ENCODE results near the gene INPP5A.

Gene INPP5A

DNA sequence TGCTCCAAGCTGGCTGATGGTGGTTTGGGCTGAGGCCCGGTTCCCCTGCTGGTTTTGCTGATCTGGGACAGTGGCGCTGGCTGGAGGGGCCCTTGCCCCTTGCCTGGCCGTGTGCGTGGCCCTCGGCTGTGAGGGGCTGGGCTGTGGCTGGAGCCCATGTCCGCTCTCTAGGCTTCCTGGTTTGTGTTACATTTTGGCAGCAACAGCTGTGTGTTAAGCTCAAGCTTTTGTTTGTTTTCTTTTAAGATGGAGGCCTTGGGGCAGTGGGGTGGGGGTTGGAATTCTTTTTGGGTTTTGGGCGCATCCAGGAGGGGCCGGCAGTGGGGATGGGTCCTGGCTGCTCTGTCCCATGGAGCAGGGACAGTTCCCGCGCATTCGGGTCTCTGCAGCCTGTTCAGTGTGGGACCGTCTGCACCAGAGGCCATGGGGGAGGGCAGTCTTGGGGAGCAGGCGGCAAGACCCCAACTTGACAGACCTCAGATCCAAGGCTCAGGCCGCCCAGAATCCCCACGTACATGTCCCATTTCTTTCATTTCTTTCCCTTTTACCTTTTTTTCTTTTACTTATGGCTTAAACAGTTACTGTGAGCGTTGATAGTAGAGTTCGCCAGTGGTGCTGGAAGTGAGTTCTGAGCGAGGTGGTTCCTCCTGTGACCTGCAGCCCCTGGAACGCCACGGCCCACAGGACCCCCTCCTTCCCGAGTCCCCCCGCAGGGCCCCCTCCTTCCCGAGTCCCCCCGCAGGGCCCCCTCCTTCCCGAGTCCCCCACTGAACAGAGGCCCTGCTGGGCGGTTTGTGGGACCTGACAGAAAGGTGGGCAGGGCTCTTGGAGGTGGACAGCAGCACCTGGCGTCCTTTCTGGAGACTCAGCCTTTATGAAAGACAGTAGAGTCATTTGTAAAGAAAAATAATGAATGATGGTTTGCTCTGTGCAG, 75.3 kb downstream of the INPP5A start:
- DNase-seq (ENCODE audit: low read depth in 3 of 3) = no peak

DNA sequence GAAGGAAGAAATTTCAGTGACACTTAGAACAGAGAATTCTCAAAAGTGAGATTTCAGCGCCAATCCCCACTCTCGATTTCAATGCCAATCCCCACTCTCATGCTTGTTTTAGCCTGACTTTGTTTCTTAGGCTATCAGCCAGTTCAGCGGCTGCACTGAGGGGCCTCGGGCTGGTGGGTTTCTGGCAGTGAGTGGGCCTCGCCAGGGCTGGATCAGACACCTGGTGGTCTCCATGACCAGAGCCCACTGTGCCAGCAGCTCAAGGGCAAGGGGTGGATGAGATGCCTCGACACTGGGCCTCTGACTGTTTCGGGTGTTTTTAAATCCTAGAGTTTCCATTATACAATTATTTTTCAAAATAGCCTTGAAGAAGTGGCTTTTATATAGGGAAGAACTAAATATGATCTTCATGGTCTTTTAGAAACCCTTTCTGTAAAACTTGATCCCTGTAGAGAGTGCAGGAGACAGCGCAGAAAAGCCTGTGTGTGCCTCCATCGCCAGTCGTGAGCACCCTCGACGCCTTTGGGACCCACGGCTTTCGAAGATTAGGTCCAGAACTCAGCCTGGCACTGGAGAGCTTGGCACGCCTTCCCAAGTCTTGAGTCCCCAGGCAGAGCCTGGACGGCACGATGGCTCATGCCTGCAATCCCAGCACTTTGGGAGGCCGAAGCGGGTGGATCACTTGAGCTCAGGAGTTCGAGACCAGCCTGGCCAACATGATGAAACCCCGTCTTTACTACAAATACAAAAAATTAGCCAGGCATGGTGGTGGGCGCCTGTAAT, 76.2 kb downstream of the INPP5A start:
- no peak for DNase-seq (ENCODE audit: low read depth in 3 of 3)

DNA sequence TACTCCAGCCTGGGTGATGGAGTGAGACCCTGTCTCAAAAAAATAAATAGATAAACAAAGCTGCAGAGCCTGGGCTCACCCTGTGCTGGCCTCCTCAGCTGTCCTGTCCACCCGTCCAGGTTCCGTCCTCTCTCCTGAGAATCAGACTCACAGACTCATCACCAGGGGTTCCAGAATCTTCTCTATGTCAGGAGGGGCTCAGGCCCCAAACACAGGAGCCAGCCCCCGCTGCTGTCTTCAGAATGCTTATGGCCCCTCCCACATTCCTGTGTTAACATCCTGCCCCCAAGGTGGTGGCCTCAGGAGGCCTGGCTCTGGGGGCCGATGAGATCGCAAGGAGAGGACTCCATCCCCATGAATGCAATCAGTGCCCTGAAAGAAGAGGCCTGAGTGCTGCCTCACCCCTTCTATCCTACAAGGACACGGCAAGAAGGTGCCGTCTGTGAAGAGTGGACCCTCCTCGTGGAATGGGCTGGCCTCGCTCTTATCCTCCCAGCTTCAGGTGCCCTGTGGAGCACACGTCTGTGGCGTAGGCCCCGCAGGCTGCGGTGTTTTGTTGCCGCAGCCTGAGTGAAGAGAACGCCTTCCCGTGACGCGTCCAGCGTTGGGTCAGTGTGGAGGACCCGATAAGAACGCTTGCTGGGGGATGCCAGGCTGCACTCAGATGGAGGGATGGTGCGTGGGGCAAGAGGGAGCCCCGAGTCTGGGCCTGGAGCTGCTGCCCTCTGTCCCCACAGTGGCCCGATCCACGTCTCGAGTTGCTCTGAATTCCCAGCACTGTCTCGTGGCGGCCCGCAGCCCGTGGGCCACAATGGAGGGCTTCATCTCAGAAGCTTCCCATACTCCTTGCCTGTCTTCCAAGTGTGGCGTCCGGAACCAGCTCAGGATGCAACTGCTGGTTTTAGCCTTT, 77.1 kb downstream of the INPP5A start:
- no peak for DNase-seq (ENCODE audit: low read depth in 3 of 3)

DNA sequence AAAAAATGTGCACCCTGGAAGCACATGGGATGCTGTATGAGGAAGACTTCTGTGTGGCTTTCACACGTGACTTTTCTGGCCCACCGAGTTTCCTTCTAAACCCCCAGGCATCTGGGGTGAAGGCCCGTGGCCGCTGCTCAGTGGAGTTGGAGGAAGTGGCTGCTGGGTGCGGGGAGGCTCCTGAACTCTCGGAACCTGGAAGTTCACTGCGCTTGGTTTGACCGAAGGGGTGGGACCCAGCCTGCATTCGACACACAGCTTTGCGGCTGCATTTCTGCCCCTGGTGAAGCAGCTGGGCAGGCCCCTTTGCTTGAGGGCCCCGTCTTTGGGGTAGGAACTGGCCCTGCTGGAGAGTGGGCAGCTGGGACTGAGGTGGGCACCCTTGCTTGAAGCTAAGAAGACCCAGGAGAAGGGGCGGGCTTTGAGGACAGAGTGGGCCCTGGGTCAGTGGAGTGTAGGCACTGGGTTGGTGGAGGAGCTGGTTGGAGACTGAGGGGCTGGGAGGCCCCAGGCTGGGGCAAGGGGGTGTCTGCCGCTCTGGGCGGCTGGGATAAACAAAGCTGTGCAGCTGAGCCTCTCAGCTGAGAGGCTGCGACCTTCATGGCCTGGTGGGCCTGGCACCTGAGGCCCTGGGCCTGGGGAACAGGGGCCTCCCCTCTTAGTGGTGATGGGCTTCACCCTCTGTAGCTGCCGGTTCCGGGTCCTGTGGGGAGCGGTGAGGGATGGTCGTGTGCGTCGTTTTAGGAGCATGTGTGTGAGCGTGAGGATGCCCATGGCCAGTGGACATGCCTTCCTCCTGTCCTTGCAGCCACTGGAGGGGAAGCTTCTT, 78.0 kb downstream of the INPP5A start:
- DNase-seq (ENCODE audit: low read depth in 3 of 3) = no peak

DNA sequence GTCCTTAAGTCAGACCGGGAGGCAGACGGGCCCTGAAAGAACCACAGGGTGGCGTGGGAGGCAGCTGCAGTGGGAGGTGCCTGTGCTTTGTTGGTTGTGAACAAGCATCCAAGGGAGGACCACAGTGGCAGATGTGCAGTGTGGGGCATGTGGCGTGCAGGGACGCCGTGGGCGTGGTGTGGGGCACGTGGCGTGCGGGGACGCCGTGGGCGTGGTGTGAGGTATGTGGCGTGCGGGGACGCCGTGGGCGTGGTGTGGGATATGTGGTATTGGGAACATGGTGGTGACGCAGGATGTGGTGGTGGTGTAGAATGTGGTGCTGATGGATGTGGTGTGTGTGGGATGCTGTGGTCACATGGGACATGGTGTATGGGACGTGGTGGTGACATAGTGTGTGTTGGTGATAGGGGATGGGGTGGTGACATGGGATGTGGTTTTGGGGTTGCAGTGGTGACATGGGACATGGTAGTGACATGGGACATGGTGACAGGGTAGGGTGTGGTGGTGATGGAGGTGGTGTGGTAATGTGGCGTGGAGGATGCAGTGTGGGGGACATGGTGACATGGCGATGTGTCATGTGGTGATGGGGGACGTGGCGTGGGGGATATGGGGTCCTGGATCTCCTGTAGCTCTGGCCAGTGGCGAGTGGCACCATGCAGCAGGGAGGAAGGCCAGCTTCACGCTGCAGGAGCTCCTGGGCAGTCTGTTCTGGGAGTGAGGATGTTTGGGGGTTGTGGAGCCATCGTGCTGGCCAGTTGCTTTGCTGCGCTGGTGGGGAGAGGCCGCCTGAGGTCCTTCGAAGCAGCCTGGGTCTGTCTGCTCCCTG, 78.8 kb downstream of the INPP5A start:
- DNase-seq (ENCODE audit: low read depth in 3 of 3) = peak; percentile 37 to 56 (median 47)

DNA sequence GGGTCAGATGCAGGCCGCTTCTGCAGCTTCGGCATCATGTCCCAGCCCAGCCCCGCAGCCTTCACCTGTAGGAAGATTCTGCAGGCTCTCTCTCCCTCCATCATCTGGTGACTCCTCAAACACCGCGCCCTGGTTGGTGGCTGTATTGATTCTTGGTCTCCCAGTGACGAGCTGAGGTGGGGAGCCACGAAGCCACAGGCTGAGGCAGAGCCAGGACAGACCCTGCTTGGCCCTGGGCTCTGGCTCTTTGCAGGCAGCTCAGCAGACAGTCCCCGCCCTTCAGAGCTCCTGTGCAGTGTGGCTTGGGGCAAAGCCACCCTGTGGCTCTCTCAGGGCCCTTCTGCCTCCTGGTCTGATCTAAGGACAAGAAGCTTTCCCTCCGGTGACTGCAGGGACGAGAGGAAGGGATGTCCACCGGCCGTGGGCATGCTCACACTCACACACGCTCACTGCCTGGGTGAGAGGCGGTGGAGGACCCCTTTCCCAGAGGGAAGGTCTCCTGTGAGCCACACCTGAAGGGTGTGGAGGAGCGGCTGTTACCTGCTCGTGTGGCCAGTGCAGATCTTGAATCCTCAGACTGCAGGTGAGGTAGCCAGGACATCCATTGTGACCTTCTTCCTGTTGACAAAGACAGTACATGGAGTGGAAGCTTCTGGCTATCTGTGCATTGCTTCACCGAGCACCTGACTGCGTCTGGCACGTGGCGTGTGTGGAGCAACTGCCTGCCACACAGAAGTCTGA, 79.6 kb downstream of the INPP5A start:
- DNase-seq (ENCODE audit: low read depth in 3 of 3) = no peak

DNA sequence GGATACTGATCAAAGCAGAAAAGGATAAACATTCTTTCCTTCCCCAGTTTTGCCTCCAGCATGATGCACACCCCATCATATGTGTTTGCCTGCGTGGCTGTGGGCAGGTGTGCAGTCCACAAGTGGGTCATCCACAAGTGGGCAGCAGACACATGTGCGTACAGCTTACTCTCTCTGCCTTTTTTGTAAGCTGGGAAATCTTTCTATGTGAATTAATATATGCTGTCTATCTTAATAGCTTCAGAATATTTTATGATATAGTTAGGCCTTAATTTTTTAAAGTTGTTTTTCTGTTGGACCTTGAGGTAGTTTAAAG, 80.1 kb downstream of the INPP5A start:
- DNase-seq (ENCODE audit: low read depth in 3 of 3) = no peak

DNA sequence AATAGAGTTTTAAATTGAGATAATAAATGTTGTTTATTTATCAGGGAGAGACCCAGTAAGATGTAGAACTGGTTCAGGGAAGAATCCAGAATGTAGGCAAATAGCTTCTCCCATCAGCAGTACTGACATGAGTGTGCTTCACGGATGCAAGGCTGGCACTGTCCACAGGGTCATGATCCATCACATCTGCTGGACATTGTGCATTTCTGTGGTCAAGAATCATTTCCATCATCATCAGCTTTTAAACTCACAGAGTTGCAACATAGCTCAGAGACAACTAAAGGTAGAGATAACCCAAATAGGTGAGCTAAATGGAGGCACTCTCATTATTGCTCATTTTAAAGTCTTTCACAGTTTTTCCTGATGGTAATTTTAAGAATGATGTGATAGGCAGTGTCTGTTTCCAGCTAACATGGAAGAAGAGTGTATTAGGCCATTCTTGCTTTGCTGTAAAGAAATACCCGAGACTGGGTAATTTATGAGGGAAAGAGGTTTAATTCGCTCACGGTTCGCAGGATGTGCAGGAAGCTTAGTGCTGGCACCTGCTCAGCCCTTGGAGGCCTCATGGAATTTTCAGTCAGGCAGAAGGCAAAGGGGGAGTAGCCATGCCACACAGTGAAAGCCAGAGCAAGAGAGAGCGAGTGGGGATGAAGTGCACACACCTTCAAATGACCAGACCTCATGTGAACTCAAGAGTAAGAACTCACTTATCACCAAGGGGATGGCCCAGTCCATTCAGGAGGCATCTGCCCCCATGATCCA, 80.8 kb downstream of the INPP5A start:
- no peak for DNase-seq (ENCODE audit: low read depth in 3 of 3)

DNA sequence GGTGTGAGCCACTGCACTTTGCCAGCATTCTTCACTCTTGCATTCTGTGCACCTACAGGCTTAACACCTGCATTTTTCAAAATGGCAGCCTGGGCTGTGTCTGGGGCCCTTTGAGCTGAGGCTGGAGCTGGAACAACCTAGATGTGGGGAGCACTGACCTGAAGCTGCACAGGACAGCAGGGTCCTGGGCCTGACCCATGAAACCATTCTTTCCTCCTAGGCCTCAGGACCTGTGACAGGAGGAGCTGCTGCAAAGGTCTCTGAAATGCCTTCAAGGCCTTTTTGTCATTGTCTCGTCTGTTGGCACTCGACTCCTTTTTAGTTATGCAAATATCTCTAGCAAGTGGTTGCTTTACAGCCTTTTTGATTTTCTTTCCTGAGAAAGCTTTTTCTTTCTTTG, 82.3 kb downstream of the INPP5A start:
- DNase-seq (ENCODE audit: low read depth in 3 of 3) = no peak

DNA sequence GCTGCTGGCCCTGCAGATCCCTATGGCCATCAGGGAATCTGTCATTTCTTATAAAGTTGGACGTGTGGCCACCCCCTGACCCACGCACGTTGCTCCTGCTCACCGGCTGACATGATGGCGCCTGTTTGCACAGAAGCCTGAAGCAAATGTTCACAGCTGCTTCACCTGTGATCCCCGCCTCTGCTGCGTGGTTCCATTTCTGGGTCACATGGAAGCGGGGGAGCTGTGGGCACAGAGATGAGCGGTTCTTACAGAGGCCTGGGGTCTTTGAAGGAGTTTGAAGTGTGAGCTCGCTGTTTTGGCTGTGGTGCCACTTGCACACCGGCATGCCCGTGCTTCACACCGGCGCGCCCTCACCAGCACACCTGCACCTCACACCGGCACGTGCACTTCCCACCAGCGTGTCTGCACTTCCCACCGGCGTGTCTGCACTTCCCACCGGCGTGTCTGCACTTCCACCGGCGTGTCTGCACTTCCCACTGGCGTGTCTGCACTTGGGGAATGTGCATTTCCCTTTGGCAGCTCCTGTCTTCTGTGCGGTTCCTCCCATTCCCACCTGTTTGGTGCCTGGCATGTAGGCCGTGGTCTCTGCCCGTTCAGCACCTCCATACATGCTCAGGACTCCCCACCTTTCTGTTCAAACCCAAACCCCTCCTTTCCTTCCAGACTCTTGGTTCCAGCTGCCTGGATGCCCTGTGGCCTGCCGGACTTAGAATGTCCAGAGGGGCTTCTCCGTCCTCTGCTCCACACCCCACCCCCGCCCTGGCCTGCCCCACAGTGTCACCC, 86.7 kb downstream of the INPP5A start:
- DNase-seq (ENCODE audit: low read depth in 3 of 3) = no peak

DNA sequence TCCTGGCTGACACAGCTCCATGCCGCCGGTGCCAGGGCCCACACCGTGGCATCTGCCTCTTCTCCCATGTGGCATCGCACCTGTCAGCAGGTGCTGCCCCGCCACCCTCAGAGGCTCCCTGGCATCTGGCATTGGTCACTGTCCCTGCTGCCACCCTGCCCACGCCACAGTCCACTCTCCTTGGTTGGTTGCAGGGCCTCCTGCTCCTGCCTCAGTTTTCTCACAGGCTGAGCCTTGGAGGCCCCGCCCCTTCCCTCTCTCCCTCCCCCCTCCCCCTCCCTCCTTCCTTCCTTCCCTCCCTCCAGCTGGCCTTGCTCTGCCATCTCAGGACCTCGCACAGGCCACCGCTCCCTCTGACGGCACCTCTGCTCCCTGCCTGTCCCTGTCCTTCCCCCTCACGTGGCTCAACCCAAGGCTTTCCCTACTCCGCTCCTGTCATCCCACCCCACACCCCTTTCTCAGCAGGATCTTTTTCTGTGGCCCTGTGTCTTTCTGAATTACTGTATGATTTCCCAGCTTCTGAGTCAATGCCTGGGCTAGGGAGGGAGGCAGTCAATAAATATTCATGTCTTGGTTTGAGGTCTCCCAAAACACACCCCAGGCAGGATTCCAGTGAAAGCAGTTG, 87.4 kb downstream of the INPP5A start:
- no peak for DNase-seq (ENCODE audit: low read depth in 3 of 3)

DNA sequence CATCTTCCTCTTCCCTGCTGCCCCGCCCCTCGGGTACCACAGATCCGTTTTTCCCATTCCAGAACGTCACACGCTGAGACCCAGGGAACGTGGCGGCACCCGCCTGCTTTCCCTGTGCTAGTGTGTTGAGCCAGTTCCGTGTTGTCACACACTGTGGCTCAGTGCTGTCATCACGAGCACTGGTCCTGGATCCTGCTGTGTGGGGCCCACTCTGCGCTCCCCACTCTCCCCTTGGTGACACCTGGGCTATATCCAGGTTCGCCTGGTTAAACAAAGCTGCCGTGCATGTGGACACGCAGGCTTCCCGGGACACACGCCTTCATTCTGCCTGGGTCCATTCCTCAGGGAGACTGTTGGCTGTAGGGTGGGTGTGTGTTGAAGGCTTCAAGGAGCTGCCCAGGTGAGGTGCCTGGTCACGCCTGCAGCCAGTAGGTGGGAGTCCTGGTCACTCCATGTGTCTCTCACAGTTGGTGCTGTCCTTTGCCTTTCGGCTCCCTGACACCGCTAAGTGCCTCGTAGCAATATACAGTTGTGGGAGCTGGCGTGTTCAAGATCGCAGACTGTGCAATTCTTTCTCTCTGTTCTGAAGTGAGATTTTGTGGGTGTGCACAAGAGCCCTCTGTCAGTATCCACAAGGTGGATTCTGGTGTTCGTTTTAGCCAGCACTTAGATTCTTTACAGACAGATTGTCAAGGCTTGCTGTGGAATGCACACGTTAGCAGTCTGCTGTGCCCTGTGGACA, 88.6 kb downstream of the INPP5A start:
- DNase-seq (ENCODE audit: low read depth in 3 of 3) = no peak

DNA sequence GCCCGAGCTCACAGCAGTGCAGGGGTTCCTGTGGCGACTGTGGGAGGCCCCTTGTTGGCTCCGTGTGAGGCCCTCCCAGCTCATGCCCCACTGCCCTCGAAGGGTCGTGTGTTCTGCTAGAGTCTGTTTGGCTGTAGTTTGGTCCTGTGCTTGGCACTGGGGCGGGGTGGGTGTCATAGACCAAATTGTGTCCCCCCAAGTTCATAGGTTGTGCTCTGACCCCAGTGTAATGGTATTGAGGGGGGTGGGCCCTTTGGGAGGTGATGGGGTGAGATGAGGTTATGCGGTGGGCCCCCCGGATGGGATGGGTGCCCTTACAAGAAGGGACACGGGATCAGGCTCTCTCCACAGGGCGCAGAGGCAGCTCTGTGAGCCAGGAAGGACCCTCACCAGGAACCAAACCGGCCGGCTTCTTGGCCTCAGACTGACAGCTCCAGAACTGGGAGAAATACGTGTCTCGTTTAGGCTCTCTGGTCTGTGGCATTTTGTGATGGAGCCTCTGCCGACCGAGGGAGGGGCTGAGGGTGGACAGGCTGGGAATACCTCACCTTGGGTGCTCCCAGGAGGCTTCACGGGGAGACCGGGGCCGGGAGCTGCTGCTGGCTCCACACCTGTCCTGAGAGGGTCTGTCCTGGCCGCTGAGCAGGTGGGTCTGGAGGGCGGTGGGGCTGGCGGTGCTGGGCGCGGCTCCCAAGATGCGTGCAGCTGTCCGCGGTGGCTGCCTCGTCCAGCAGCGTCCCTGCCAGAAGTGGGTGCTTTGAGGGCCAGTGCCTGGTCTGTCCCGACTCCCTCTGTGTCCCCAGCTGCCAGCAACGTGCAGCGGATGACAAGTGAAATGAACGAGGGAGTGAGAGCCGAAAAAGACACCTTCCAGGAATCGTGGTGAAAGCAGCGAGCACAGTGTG, 89.4 kb downstream of the INPP5A start:
- DNase-seq (ENCODE audit: low read depth in 3 of 3) = no peak

DNA sequence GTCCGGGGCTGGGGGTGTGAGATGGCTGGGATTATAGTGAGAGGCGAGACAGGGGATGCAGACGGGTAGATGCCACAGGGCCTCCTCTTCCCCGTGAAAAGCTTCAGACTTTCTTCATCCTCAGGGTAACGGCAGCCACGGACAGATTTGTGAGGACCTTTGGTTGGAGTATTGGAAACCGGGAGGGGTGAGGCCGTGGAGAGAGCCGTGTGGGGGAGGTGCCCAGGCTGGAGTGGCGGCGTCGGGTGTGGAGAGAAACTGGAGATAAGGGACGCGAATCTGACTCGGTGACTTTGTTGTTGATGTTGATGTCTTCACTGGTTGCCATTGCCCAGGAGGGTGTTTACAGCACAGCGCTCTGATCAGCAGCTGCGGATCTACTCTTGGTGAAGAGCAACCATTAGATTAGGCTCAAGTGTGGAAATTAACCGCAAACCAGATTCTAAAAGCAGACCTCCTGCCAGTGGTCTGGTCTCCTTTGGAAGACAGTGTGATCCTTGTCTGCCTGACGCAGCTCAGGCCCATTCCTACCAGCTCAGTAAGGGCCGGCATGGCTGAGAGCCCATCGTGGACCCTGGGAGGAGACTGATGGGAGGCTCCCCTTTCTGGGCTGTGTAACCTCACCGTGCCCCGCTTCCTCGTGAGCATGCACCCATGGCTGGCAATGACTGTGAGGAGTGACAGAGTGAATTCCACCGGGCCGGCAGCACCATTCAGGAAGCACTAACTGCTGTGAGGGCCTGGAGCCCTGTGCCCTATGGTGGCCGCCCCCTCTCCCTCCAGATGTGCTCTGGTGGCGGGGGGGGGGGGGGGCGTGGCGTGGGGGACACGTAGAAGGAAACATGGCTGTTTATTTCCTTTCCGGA, 90.3 kb downstream of the INPP5A start:
- no peak for DNase-seq (ENCODE audit: low read depth in 3 of 3)
